IPS DF 6.9 (cell line): ENCODE results near the gene ZBTB12.
"Not testable (repeated sequence)": the region's sequence is repeated elsewhere in the genome, so short reads cannot be mapped to it uniquely, and the experiment has no call there.

Experiments used
- DNase-seq: peaks from one replicate; pipeline ENCODE4 v3.0.0-alpha.2; 2013; ENCODE audit warnings: low read depth, low spot score
- H3K27ac ChIP-seq: one replicate; pipeline ENCODE4 v1.5.1; 2013; ENCODE audit warnings: low read length, control low read depth
- H3K27me3 ChIP-seq: 2 replicates; pipeline ENCODE4 v1.6.1; 2013; ENCODE audit warnings: mild to moderate bottlenecking, low read length; ENCODE audit not compliant: control insufficient read depth, insufficient read depth
- H3K36me3 ChIP-seq: 2 replicates; pipeline ENCODE4 v1.6.1; 2013; ENCODE audit warnings: low read length; ENCODE audit not compliant: control insufficient read depth, insufficient read depth
- H3K4me1 ChIP-seq: 2 replicates; pipeline ENCODE4 v1.6.1; 2013; ENCODE audit warnings: low read length; ENCODE audit not compliant: control insufficient read depth, insufficient read depth
- H3K4me3 ChIP-seq: 2 replicates; pipeline ENCODE4 v1.5.1; 2013; ENCODE audit warnings: mild to moderate bottlenecking, low read length
- H3K9me3 ChIP-seq: 2 replicates; pipeline ENCODE4 v1.6.1; 2013; ENCODE audit warnings: low read length, inconsistent platforms; ENCODE audit not compliant: control insufficient read depth, insufficient read depth
- WGBS: extraction: QIAGEN DNeasy Blood & Tissue Kit; methylation state at CpG from one replicate; pipeline ENCODE4 v1.1.7; 2013; ENCODE audit warnings: mixed read lengths, missing lambda C conversion rate; ENCODE audit not compliant: insufficient read length, insufficient coverage; 5-methylcytosine and 5-hydroxymethylcytosine counted together

The ZBTB12 gene

GRCh38 chr6:31920811-31921210, 18.9 kb upstream of the ZBTB12 start:
- no peaks in the 10 kb centered on the region for H3K36me3 ChIP-seq

DNA sequence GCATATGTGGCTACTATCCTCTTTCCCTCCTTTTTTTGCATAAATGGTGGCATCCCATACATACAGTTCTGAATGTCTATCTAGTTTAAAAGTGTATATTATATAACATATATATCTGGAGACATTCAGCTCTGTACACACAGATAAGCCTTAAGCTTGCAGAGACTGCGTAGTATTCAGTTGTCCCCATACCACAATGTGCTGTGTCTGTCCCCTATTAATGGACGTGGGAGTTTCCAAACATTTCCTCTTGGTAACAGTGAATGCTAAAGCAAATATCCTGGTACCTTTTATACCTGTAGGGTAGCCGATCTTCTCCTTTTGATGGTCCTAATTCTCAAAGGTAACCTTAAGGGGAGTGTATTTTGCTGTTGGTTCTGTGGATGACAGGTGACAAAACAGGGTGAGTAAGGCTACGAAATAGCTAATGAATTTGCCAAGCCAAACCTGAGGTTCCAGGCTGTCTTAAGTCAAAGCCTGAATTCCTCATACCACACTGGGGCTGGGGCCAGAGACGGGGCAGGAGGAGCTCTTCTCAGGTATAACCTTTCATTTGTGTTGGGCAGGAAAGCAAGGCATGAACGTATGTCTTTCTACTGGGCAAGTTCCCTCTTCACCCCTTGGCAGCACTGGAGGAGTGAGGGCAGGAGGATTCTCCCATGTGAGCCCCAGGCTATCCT, 17.9 kb upstream of the ZBTB12 start:
- no peaks in the 10 kb centered on the region for H3K27me3 ChIP-seq
- H3K9me3 ChIP-seq = no peaks in the 10 kb centered on the region
- DNase-seq = no peak
- H3K4me3 ChIP-seq = no peak overlapping the region
- no peak overlapping the region for H3K27ac ChIP-seq
- no peaks in the 10 kb centered on the region for H3K4me1 ChIP-seq
- WGBS = no CpG with 5 or more reads among the region's 6 CpGs
- H3K36me3 ChIP-seq = no peaks in the 10 kb centered on the region

More at GRCh38 chr6:31920811-31921210, 18.9 kb upstream of the ZBTB12 start:
- Histone ChIP-seq H3K27me3 (no peaks in the 10 kb centered on the region), H3K9me3 (no peaks in the 10 kb centered on the region), H3K4me3 (no peak overlapping the region), H3K4me1 (no peaks in the 10 kb centered on the region), H3K27ac (no peak overlapping the region)
- DNase-seq = no peak
- no CpG with 5 or more reads among the region's 2 CpGs for WGBS

GRCh38 chr6:31918069-31918720, 16.3 kb upstream of the ZBTB12 start:
- Histone ChIP-seq H3K4me1 (no peaks in the 10 kb centered on the region), H3K4me3 (no peak overlapping the region), H3K36me3 (no peaks in the 10 kb centered on the region), H3K27ac (no peak overlapping the region), H3K9me3 (no peaks in the 10 kb centered on the region), H3K27me3 (no peaks in the 10 kb centered on the region)
- no CpG with 5 or more reads among the region's 8 CpGs for WGBS
- DNase-seq = no peak

GRCh38 chr6:31915756-31916155, 13.9 kb upstream of the ZBTB12 start:
- Histone ChIP-seq H3K4me3 (no peak overlapping the region), H3K27ac (no peak overlapping the region), H3K36me3 (no peaks in the 10 kb centered on the region), H3K4me1 (no peaks in the 10 kb centered on the region), H3K27me3 (no peaks in the 10 kb centered on the region), H3K9me3 (no peaks in the 10 kb centered on the region)
- WGBS = 100% methylated on average over 1 of the region's 6 CpGs
- DNase-seq = no peak

DNA sequence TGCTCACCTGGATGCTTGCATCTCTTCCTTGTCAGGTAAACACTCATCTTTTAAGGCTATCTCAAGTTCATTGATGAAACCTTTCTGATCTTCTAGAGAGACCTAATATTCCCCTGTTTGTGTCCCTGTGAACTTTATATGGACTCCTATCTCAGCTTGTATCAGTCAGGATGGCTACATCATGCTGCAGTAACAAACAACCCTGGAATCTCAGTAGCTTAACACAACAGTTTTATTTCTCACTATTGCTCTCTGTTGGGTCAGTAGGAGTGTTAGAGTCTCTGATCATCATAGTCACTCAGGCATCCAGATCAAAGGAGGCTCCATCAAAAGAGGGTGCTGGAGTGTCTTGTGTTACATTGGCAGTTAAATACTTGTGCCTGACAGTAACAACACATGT, 13.5 kb upstream of the ZBTB12 start:
- no peaks in the 10 kb centered on the region for H3K36me3 ChIP-seq
- no peak overlapping the region for H3K4me3 ChIP-seq
- DNase-seq = no peak
- no peaks in the 10 kb centered on the region for H3K27me3 ChIP-seq
- H3K27ac ChIP-seq = no peak overlapping the region
- H3K4me1 ChIP-seq = no peaks in the 10 kb centered on the region
- H3K9me3 ChIP-seq = no peaks in the 10 kb centered on the region

- no peaks in the 10 kb centered on the region for H3K27me3 ChIP-seq
- H3K27ac ChIP-seq = no peak overlapping the region
- no peaks in the 10 kb centered on the region for H3K9me3 ChIP-seq
- no peaks in the 10 kb centered on the region for H3K36me3 ChIP-seq
- DNase-seq = no peak
- no CpG with 5 or more reads among the region's 11 CpGs for WGBS
- H3K4me1 ChIP-seq = no peaks in the 10 kb centered on the region
- H3K4me3 ChIP-seq = no peak overlapping the region
These were observed 10.1 kb upstream of the ZBTB12 start for GRCh38 chr6:31911826-31912585.

GRCh38 chr6:31909298-31909697, 7.4 kb upstream of the ZBTB12 start:
- not testable (repeated sequence) for H3K4me1 ChIP-seq, H3K36me3 ChIP-seq, H3K4me3 ChIP-seq, DNase-seq, H3K27me3 ChIP-seq, H3K27ac ChIP-seq, H3K9me3 ChIP-seq
- no CpG with 5 or more reads among the region's 7 CpGs for WGBS

DNA sequence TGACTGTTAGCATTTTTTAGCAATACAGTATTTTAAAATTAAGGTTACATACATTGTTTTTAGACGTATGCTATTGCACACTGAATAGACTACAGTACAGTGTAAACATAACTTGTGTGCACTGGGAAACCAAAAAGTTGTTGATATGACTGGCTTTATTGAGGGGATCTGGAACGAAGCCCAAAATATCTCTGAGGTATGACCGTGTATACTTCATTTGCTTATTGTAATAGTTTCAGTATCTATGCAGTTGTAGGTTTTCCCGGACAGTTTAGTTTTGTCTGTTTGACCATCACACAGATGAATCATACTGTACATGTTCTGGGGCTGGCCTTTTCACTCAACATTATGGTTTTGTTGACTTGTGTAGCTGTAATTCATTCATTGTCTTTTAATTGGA, 6.9 kb upstream of the ZBTB12 start:
- H3K27ac ChIP-seq = no peak overlapping the region
- no peaks in the 10 kb centered on the region for H3K36me3 ChIP-seq
- H3K4me3 ChIP-seq = no peak overlapping the region
- no peaks in the 10 kb centered on the region for H3K9me3 ChIP-seq
- no peak for DNase-seq
- no peaks in the 10 kb centered on the region for H3K27me3 ChIP-seq
- no CpG with 5 or more reads among the region's 4 CpGs for WGBS
- peaks cover 1% of the 10 kb centered on the region; the same call in 1 of the 2 replicates for H3K4me1 ChIP-seq

DNA sequence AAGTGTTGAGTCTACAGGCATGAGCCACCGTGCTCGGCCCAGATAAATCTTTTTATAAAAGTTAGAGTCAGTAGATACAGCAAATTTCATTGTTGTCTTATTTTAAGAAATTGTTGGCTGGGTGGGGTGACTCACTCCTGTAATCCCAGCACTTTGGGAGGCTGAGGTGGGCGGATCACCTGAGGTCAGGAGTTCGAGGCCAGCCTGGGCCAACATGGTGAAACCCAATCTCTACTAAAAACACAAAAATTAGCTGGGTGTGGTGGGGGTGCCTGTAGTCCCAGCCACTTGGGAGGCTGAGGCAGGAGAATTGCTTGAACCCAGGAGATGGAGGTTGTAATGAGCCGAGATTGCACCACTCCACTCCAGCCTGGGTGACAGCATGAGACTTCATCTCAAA, 6.4 kb upstream of the ZBTB12 start:
- not testable (repeated sequence) for H3K9me3 ChIP-seq, H3K4me1 ChIP-seq, H3K36me3 ChIP-seq, H3K27ac ChIP-seq, H3K4me3 ChIP-seq, DNase-seq, H3K27me3 ChIP-seq
- WGBS = no CpG with 5 or more reads among the region's 5 CpGs

- Histone ChIP-seq H3K4me3 (no peak overlapping the region), H3K9me3 (no peaks in the 10 kb centered on the region), H3K27me3 (no peaks in the 10 kb centered on the region), H3K36me3 (no peaks in the 10 kb centered on the region), H3K27ac (no peak overlapping the region), H3K4me1 (peaks cover 1% of the 10 kb centered on the region; the same call in 1 of the 2 replicates)
- no CpG with 5 or more reads among the region's 7 CpGs for WGBS
- no peak for DNase-seq
These were observed 5.4 kb upstream of the ZBTB12 start for GRCh38 chr6:31907158-31907813.
